ENCODE measurements around the gene CCDC110. TPM values are rescaled to one million over a fixed set of nuclear protein-coding genes. Genes with fewer than 3 reads are reported as not detected.

The CCDC110 gene
- total RNA-seq, 4 donors from 2014 or later = 6.8 to 22.1 (median 10.4) TPM

GRCh38 chr4:185441479-185441878 lies 30.1 kb downstream of the CCDC110 start:
- no peak overlapping the region for H3K4me3 ChIP-seq (replicated peaks in 1 of 3)
- TF ChIP-seq POLR2A (IDR thresholded peaks at IDR 0.05) = no peak
- intact Hi-C loops (cut with DNase I) = no loop called here
- no peaks in the 10 kb centered on the region for H3K4me1 ChIP-seq
- H3K27me3 ChIP-seq = no peaks in the 10 kb centered on the region
- WGBS, 2 donors = 93% methylated on average over 2 of the region's 2 CpGs
- no peaks in the 10 kb centered on the region for H3K9me3 ChIP-seq
- no peaks in the 10 kb centered on the region for H3K36me3 ChIP-seq
- no peak overlapping the region for H3K27ac ChIP-seq
- DNase-seq = no peak

GRCh38 chr4:185437809-185438208 lies 33.7 kb downstream of the CCDC110 start:
- Histone ChIP-seq H3K4me3 (replicated peaks in 1 of 3) (no peak overlapping the region), H3K9me3 (no peaks in the 10 kb centered on the region), H3K36me3 (no peaks in the 10 kb centered on the region), H3K27ac (no peak overlapping the region), H3K4me1 (no peaks in the 10 kb centered on the region), H3K27me3 (no peaks in the 10 kb centered on the region)
- DNase-seq = no peak
- TF ChIP-seq POLR2A (IDR thresholded peaks at IDR 0.05) = no peak
- TF ChIP-seq, protein P1, sequence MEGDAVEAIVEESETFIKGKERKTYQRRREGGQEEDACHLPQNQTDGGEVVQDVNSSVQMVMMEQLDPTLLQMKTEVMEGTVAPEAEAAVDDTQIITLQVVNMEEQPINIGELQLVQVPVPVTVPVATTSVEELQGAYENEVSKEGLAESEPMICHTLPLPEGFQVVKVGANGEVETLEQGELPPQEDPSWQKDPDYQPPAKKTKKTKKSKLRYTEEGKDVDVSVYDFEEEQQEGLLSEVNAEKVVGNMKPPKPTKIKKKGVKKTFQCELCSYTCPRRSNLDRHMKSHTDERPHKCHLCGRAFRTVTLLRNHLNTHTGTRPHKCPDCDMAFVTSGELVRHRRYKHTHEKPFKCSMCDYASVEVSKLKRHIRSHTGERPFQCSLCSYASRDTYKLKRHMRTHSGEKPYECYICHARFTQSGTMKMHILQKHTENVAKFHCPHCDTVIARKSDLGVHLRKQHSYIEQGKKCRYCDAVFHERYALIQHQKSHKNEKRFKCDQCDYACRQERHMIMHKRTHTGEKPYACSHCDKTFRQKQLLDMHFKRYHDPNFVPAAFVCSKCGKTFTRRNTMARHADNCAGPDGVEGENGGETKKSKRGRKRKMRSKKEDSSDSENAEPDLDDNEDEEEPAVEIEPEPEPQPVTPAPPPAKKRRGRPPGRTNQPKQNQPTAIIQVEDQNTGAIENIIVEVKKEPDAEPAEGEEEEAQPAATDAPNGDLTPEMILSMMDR (IDR thresholded peaks at IDR 0.05) = no peak
- intact Hi-C loops (cut with DNase I) = no loop called here

GRCh38 chr4:185435466-185435865 lies 36.1 kb downstream of the CCDC110 start:
- H3K36me3 ChIP-seq = no peaks in the 10 kb centered on the region
- H3K27ac ChIP-seq = no peak overlapping the region
- DNase-seq = no peak
- H3K9me3 ChIP-seq = no peaks in the 10 kb centered on the region
- TF ChIP-seq, protein P1 (IDR thresholded peaks at IDR 0.05) = no peak
- TF ChIP-seq POLR2A (IDR thresholded peaks at IDR 0.05) = no peak
- H3K4me3 ChIP-seq (replicated peaks in 1 of 3) = no peak overlapping the region
- H3K27me3 ChIP-seq = no peaks in the 10 kb centered on the region
- intact Hi-C loops (cut with DNase I) = no loop called here
- H3K4me1 ChIP-seq = no peaks in the 10 kb centered on the region

DNA sequence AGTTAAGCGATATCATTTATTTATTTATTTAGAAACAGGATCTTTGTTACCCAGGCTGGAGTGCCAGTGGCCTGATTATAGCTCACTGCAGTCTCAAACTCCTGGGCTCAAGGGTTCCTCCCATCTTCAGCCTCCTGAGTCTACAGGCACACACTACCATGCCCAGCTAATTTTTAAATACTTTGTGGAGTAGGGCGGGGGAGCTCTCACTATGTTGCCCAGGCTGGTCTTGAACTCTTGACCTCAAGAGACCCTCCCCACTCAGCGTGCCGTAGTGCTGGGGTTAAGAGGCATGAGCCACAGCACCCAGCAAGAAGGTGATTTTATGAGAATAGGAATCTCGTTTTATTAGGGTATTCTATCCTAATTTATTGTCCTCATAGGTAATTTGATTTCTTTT lies 41.9 kb downstream of the CCDC110 start:
- intact Hi-C loops (cut with DNase I) = no loop called here
- no peak overlapping the region for H3K27ac ChIP-seq
- H3K4me3 ChIP-seq (replicated peaks in 1 of 3) = no peak overlapping the region
- WGBS, 2 donors = 60 to 63% methylated on average over 5 of the region's 5 CpGs
- H3K36me3 ChIP-seq = no peaks in the 10 kb centered on the region
- H3K27me3 ChIP-seq = no peaks in the 10 kb centered on the region
- TF ChIP-seq POLR2A (IDR thresholded peaks at IDR 0.05) = no peak
- TF ChIP-seq, protein P1 (IDR thresholded peaks at IDR 0.05) = no peak
- DNase-seq = no peak
- peaks cover 0 to 4% of the 10 kb centered on the region in 2 donors for H3K4me1 ChIP-seq
- no peaks in the 10 kb centered on the region for H3K9me3 ChIP-seq

DNA sequence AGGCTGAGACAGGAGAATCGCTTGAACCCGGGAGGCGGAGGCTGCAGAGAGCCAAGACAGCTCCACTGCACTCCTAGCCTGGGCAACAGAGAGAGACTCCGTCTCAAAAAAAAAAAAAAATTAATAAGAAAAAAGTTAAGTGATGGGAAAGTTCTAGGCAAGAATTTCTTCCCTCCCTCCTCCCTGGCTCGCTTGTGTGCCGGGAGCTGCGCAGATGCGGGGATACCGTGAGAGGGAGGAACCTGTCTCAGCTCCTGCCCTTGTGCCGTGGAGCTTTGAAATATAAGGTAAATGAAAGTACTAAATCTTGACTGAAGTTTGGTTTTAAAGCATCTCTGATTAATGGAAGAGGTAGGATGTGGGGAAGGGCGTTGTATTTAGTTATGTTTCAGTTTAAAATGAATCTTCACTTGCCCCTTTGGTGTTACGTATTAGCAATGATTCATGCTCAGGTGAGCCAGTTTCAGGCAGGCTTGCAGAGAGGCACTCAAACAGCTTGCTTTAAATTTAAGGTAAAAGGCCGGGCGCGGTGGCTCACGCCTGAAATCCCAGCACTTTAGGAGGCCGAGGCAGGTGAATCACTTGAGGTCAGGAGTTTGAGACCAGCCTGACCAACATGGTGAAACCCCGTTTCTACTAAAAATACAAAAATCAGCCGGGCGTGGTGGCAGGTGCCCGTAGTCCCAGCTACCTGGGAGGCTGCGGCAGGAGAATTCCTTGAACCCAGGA lies 44.4 kb downstream of the CCDC110 start:
- Histone ChIP-seq H3K9me3 (no peaks in the 10 kb centered on the region), H3K36me3 (no peaks in the 10 kb centered on the region), H3K27ac (no peak overlapping the region), H3K4me3 (replicated peaks in 1 of 3) (no peak overlapping the region), H3K4me1 (peaks cover 8 to 24% of the 10 kb centered on the region in 2 donors), H3K27me3 (no peaks in the 10 kb centered on the region)
- 85 to 87% methylated on average over 22 of the region's 22 CpGs for WGBS, 2 donors
- intact Hi-C loops (cut with DNase I) = no loop called here
- no peak for TF ChIP-seq POLR2A (IDR thresholded peaks at IDR 0.05)
- TF ChIP-seq, protein P1 (IDR thresholded peaks at IDR 0.05) = no peak
- no peak for DNase-seq
